MM.1S (cell line): ENCODE measurements around the gene KHSRP.

ENCODE experiments used
- CTCF ChIP-seq: fragments of 300-600 bp; sonication (generic); IDR thresholded peaks from 2 replicates; pipeline ENCODE4 v1.5.1; 2016; ENCODE audit warnings: antibody characterized with exemption, low read length, mixed read lengths
- EZH2 ChIP-seq: fragments of 300-600 bp; sonication (generic); optimal IDR thresholded peaks from 2 replicates; pipeline ENCODE3; 2017; ENCODE audit warnings: low read depth, mild to moderate bottlenecking, antibody characterized with exemption, low read length, mixed read lengths
- EZH2phosphoT487 ChIP-seq: fragments of 300-600 bp; sonication (generic); IDR thresholded peaks from 2 replicates; pipeline ENCODE4 v1.6.1; 2018; ENCODE audit warnings: antibody characterized with exemption, low read length

DNA sequence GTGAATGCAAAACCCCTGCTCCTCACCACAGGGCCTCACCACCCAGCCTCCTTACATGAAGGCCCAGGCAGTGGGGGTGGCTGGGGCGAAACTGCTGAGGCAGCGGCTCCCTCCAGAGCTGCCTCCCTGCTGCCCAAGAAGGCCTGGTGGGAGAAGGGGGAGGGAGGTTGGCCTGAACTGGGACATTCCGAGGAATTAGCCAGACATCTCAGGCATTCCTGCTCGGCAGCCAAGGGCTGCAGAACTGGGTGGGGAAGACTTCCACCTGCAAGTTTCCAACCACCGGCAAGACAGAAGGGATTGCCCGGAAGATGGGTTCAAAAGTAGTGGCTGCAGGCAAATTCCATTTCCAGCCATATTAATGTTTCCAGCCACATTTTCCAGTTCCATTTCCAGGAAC, 46.6 kb downstream of the KHSRP start:
- TF ChIP-seq EZH2 (no peak), CTCF (no peak), EZH2phosphoT487 (no peak)
